ENCODE results near the gene GLTP.

DNA sequence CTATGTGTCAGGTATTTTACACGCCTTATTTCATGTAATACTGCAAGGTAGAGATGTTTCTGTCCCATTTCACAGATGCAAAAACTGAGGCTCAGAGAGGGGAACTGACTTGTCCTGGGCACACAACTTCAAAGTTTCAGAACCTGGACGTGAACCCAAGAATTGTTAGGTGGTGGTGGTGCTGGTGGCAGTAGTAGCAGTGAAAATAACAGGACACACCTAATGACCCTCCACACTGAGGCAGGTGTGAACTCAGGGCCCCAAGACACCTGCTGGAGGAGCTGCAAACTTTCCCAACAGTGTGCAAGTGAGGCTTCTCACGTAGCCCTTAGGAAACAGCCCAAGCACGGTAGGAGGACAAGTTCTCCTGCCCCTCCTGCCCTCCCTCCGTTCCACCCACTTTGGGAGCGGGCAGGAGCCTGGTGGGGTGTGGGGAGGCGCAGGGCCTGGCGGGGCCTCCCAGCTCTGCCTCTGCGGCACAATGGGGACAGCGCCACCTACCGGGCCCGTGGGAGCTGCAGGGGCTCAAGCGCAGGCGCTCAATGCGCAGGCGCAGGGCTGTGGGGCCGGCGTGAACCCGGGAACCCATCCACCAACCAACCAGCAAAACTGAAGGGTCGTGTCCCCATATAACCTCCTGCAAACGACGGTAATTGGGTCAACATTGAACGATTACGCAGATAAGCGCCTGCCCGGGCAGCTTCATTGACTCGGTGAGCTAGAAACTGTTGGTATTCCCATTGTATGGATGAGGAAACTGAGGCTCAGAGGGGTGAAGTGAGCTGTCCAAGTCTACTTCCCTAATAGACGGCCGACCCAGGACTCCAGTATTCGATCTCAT is 35.1 kb downstream of the GLTP start:
- TF ChIP-seq, protein P1, sequence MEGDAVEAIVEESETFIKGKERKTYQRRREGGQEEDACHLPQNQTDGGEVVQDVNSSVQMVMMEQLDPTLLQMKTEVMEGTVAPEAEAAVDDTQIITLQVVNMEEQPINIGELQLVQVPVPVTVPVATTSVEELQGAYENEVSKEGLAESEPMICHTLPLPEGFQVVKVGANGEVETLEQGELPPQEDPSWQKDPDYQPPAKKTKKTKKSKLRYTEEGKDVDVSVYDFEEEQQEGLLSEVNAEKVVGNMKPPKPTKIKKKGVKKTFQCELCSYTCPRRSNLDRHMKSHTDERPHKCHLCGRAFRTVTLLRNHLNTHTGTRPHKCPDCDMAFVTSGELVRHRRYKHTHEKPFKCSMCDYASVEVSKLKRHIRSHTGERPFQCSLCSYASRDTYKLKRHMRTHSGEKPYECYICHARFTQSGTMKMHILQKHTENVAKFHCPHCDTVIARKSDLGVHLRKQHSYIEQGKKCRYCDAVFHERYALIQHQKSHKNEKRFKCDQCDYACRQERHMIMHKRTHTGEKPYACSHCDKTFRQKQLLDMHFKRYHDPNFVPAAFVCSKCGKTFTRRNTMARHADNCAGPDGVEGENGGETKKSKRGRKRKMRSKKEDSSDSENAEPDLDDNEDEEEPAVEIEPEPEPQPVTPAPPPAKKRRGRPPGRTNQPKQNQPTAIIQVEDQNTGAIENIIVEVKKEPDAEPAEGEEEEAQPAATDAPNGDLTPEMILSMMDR (IDR thresholded peaks at IDR 0.05; ENCODE audit: low read length) = peak; percentile 82
- TF ChIP-seq EZH2 (optimal IDR thresholded peaks at IDR 0.05; ENCODE audit: low read depth, low read length) (no peak), EZH2phosphoT487 (IDR thresholded peaks at IDR 0.05; ENCODE audit: low read length) (no peak)

Measured in MM.1S (cell line).